HFFc6 (cell line): Measurements from ENCODE around the gene CASP9. TPM values are rescaled to one million over a fixed set of nuclear protein-coding genes. Genes with fewer than 3 reads are reported as not detected.
"Not testable (repeated sequence)": the region's sequence is repeated elsewhere in the genome, so short reads cannot be mapped to it uniquely, and the experiment has no call there.

ENCODE experiments used
- DNase-seq: peaks from one replicate; pipeline ENCODE4 v3.0.0-alpha.2; 2018
- H3K27ac Mint-ChIP-seq: 2 replicates; pipeline ENCODE4 v1.8.0; 2020; ENCODE audit warnings: mild to moderate bottlenecking, mixed read lengths
- H3K27me3 Mint-ChIP-seq: 2 replicates; pipeline ENCODE4 v1.8.0; 2021; ENCODE audit warnings: mild to moderate bottlenecking, moderate library complexity, mixed read lengths; ENCODE audit not compliant: insufficient read depth
- H3K36me3 Mint-ChIP-seq: 2 replicates; pipeline ENCODE4 v1.8.0; 2021; ENCODE audit warnings: low read depth, mixed read lengths
- H3K4me1 Mint-ChIP-seq: 2 replicates; pipeline ENCODE4 v1.8.0; 2020; ENCODE audit warnings: low read depth, mixed read lengths
- H3K4me3 Mint-ChIP-seq: 2 replicates; pipeline ENCODE4 v1.8.0; 2020; ENCODE audit warnings: mild to moderate bottlenecking, moderate library complexity, mixed read lengths
- H3K9me3 Mint-ChIP-seq: 2 replicates; pipeline ENCODE4 v1.8.0; 2020; ENCODE audit warnings: mild to moderate bottlenecking, mixed read lengths
- CTCF ChIP-seq: fragments of 200-600 bp; sonication (generic); IDR thresholded peaks from 2 replicates; pipeline ENCODE4 v1.5.0; 2021; ENCODE audit warnings: antibody characterized with exemption, mild to moderate bottlenecking
- total RNA-seq, 6 experiments: library from RNA; stranded (reverse); fragmentation: NEBNext Ultra II Directional; extraction: Animal tissue kit (Norgen Biotek cat#: 25700); gene quantifications; 2 replicates in 1 of 6; 3 replicates in 5 of 6; pipeline ENCODE4 v1.2.3, GENCODE V29; 2021

CASP9 gene
- total RNA-seq, 6 experiments from 2014 or later, result 7.2 to 8.9 (median 7.8) TPM

- H3K4me1 Mint-ChIP-seq, result peaks cover 38% of the 10 kb centered on the region
- peak overlapping the region; percentile 100 for H3K27ac Mint-ChIP-seq
- no peaks in the 10 kb centered on the region for H3K36me3 Mint-ChIP-seq
- H3K9me3 Mint-ChIP-seq, result no peaks in the 10 kb centered on the region
- peak overlapping the region; percentile 94 for H3K4me3 Mint-ChIP-seq
- no peak for DNase-seq
- no peaks in the 10 kb centered on the region; the same call in 1 of the 2 replicates for H3K27me3 Mint-ChIP-seq
- TF ChIP-seq CTCF, result no peak
These were observed 2.0 kb upstream of the CASP9 start for GRCh38 chr1:15526021-15526489.

- peaks cover 38% of the 10 kb centered on the region for H3K4me1 Mint-ChIP-seq
- TF ChIP-seq CTCF, result no peak
- DNase-seq, result no peak
These were observed 1.3 kb upstream of the CASP9 start for GRCh38 chr1:15525050-15526020.

GRCh38 chr1:15524283-15525049, 451 bp upstream of the CASP9 start:
- Mint-ChIP-seq H3K27me3 (no peaks in the 10 kb centered on the region; the same call in 1 of the 2 replicates), H3K27ac (peak overlapping the region; percentile 100), H3K4me3 (peak overlapping the region; percentile 94), H3K9me3 (no peaks in the 10 kb centered on the region), H3K4me1 (peaks cover 38% of the 10 kb centered on the region), H3K36me3 (no peaks in the 10 kb centered on the region)
- DNase-seq, result peak; percentile 98
- no peak for TF ChIP-seq CTCF

More at GRCh38 chr1:15525050-15526020, 1.3 kb upstream of the CASP9 start:
- peak overlapping the region; percentile 94 for H3K4me3 Mint-ChIP-seq
- no peaks in the 10 kb centered on the region for H3K9me3 Mint-ChIP-seq
- no peaks in the 10 kb centered on the region; the same call in 1 of the 2 replicates for H3K27me3 Mint-ChIP-seq
- no peaks in the 10 kb centered on the region for H3K36me3 Mint-ChIP-seq
- H3K27ac Mint-ChIP-seq, result peak overlapping the region; percentile 100

- Mint-ChIP-seq H3K27me3 (no peaks in the 10 kb centered on the region; the same call in 1 of the 2 replicates), H3K9me3 (no peaks in the 10 kb centered on the region), H3K36me3 (no peaks in the 10 kb centered on the region), H3K27ac (peak overlapping the region; percentile 100), H3K4me1 (peaks cover 38% of the 10 kb centered on the region), H3K4me3 (peak overlapping the region; percentile 94)
- no peak for DNase-seq
- TF ChIP-seq CTCF, result no peak
These were observed 653 bp downstream of the CASP9 start for GRCh38 chr1:15523104-15524020.

GRCh38 chr1:15522551-15522950, 1.5 kb downstream of the CASP9 start:
- H3K27ac Mint-ChIP-seq, result no peak overlapping the region
- TF ChIP-seq CTCF, result no peak
- H3K4me1 Mint-ChIP-seq, result peaks cover 31% of the 10 kb centered on the region
- no peaks in the 10 kb centered on the region; the same call in 1 of the 2 replicates for H3K27me3 Mint-ChIP-seq
- H3K36me3 Mint-ChIP-seq, result no peaks in the 10 kb centered on the region
- no peaks in the 10 kb centered on the region for H3K9me3 Mint-ChIP-seq
- peak overlapping the region; percentile 94; the same call in 1 of the 2 replicates for H3K4me3 Mint-ChIP-seq
- no peak for DNase-seq

GRCh38 chr1:15521206-15521906, 2.7 kb downstream of the CASP9 start:
- H3K4me3 Mint-ChIP-seq, H3K27ac Mint-ChIP-seq, H3K27me3 Mint-ChIP-seq, DNase-seq, H3K9me3 Mint-ChIP-seq: not testable (repeated sequence)
- Mint-ChIP-seq H3K36me3 (peaks cover 11% of the 10 kb centered on the region), H3K4me1 (peaks cover 26% of the 10 kb centered on the region)
